Parathyroid adenoma (tissue), 2 donors: ENCODE data around the gene TYRP1.

Experiments
- H2AFZ ChIP-seq: fragments of 300-600 bp; sonication (generic); one replicate; pipeline ENCODE4 v1.7.0; 2017; ENCODE audit warnings: antibody characterized with exemption, mild to moderate bottlenecking
- H3K27ac ChIP-seq: fragments of 300-600 bp; sonication (generic); one replicate; pipeline ENCODE4 v1.7.0; 2017
- H3K27me3 ChIP-seq: fragments of 300-600 bp; sonication (generic); one replicate; pipeline ENCODE4 v1.7.0; 2017; ENCODE audit warnings: low read length; ENCODE audit not compliant: control insufficient read depth, insufficient read depth
- H3K36me3 ChIP-seq: fragments of 300-600 bp; sonication (generic); one replicate; pipeline ENCODE4 v1.7.0; 2017; ENCODE audit warnings: low read length; ENCODE audit not compliant: control insufficient read depth, insufficient read depth
- H3K4me1 ChIP-seq: fragments of 300-600 bp; sonication (generic); one replicate; pipeline ENCODE4 v1.7.0; 2017; ENCODE audit warnings: control low read depth
- H3K4me2 ChIP-seq: fragments of 300-600 bp; sonication (generic); one replicate; pipeline ENCODE4 v1.7.0; 2017; ENCODE audit warnings: low read length
- H3K4me3 ChIP-seq: fragments of 300-600 bp; sonication (generic); one replicate; pipeline ENCODE4 v1.7.0; 2017; ENCODE audit warnings: low read depth, low read length
- H3K79me2 ChIP-seq: fragments of 300-600 bp; sonication (generic); one replicate; pipeline ENCODE4 v1.7.0; 2017; ENCODE audit warnings: control low read depth
- H3K9ac ChIP-seq: fragments of 300-600 bp; sonication (generic); one replicate; pipeline ENCODE4 v1.7.0; 2017; ENCODE audit warnings: mild to moderate bottlenecking
- H3K9me3 ChIP-seq: fragments of 300-600 bp; sonication (generic); one replicate; pipeline ENCODE4 v1.7.0; 2017; ENCODE audit warnings: low read length; ENCODE audit not compliant: control insufficient read depth
- TF ChIP-seq, protein P1 (sequence below): fragments of 300-600 bp; sonication (generic); IDR thresholded peaks from one replicate; pipeline ENCODE4 v1.7.0; 2017; ENCODE audit warnings: antibody characterized with exemption, mild to moderate bottlenecking
- donor health status: primary hyperparathyroidism.

The TYRP1 gene

DNA sequence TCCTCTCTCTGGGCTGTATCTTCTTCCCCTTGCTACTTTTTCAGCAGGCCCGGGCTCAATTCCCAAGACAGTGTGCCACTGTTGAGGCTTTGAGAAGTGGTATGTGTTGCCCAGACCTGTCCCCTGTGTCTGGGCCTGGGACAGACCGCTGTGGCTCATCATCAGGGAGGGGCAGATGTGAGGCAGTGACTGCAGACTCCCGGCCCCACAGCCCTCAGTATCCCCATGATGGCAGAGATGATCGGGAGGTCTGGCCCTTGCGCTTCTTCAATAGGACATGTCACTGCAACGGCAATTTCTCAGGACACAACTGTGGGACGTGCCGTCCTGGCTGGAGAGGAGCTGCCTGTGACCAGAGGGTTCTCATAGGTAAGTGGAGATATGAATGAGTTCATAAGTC lies 828 bp downstream of the TYRP1 start:
- H2AFZ ChIP-seq, result no peak overlapping the region
- no peaks in the 10 kb centered on the region for H3K4me1 ChIP-seq
- H3K36me3 ChIP-seq, result no peaks in the 10 kb centered on the region
- H3K27ac ChIP-seq, result no peak overlapping the region
- H3K79me2 ChIP-seq, result no peaks in the 10 kb centered on the region
- H3K9me3 ChIP-seq, result no peaks in the 10 kb centered on the region
- H3K9ac ChIP-seq, result no peak overlapping the region
- H3K4me2 ChIP-seq, result no peak overlapping the region
- H3K27me3 ChIP-seq, result no peaks in the 10 kb centered on the region
- H3K4me3 ChIP-seq, result no peak overlapping the region
- TF ChIP-seq, protein P1, sequence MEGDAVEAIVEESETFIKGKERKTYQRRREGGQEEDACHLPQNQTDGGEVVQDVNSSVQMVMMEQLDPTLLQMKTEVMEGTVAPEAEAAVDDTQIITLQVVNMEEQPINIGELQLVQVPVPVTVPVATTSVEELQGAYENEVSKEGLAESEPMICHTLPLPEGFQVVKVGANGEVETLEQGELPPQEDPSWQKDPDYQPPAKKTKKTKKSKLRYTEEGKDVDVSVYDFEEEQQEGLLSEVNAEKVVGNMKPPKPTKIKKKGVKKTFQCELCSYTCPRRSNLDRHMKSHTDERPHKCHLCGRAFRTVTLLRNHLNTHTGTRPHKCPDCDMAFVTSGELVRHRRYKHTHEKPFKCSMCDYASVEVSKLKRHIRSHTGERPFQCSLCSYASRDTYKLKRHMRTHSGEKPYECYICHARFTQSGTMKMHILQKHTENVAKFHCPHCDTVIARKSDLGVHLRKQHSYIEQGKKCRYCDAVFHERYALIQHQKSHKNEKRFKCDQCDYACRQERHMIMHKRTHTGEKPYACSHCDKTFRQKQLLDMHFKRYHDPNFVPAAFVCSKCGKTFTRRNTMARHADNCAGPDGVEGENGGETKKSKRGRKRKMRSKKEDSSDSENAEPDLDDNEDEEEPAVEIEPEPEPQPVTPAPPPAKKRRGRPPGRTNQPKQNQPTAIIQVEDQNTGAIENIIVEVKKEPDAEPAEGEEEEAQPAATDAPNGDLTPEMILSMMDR, result no peak

DNA sequence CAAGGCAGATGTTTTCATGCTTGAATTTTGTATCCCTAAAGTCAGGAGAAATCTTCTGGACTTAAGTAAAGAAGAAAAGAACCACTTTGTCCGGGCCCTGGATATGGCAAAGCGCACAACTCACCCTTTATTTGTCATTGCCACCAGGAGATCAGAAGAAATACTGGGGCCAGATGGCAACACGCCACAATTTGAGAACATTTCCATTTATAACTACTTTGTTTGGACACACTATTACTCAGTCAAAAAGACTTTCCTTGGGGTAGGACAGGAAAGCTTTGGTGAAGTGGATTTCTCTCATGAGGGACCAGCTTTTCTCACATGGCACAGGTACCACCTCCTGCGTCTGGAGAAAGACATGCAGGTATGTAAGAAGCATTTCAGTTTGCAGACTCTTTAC lies 2.3 kb downstream of the TYRP1 start:
- Histone ChIP-seq H3K4me3 (no peak overlapping the region), H2AFZ (no peak overlapping the region), H3K27me3 (no peaks in the 10 kb centered on the region), H3K9ac (no peak overlapping the region), H3K79me2 (no peaks in the 10 kb centered on the region), H3K4me2 (no peak overlapping the region), H3K27ac (no peak overlapping the region), H3K36me3 (no peaks in the 10 kb centered on the region), H3K4me1 (no peaks in the 10 kb centered on the region), H3K9me3 (no peaks in the 10 kb centered on the region)
- TF ChIP-seq, protein P1, result no peak

DNA sequence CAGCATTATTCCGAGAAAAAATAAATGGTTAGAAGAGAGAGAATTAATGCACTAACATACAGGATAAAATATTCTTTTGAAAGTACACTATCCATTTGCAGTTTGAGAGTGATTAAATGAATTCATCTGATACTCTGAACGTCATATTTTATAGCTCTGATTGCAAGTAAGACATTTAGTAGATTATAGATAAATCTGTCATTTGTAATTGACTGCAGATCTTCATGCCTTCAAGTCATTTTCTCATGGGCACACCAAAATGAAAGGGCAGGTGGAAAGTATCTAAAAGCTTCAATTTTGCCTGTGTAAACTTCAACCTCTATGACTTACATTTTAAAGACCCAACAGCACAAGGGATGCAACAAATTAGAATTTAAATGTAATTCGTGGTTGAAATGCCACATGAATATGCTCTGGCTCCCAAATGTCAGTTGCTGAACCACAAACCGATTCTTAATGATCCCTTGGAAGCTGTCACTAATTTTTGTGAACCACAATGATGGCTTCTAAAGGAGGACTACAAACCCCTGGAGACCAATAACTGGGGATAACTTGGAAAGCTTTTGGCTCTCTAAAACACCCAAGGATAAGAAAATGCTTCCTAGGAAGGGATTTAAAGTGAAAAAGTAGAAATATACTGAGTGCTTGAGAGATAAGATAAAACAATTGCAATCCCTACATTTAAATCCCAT lies 3.9 kb downstream of the TYRP1 start:
- Histone ChIP-seq H3K36me3 (no peaks in the 10 kb centered on the region), H3K27ac (no peak overlapping the region), H3K9ac (no peak overlapping the region), H3K4me2 (no peak overlapping the region), H2AFZ (no peak overlapping the region), H3K4me3 (no peak overlapping the region), H3K4me1 (no peaks in the 10 kb centered on the region), H3K27me3 (no peaks in the 10 kb centered on the region), H3K9me3 (no peaks in the 10 kb centered on the region), H3K79me2 (no peaks in the 10 kb centered on the region)
- TF ChIP-seq, protein P1, result no peak

DNA sequence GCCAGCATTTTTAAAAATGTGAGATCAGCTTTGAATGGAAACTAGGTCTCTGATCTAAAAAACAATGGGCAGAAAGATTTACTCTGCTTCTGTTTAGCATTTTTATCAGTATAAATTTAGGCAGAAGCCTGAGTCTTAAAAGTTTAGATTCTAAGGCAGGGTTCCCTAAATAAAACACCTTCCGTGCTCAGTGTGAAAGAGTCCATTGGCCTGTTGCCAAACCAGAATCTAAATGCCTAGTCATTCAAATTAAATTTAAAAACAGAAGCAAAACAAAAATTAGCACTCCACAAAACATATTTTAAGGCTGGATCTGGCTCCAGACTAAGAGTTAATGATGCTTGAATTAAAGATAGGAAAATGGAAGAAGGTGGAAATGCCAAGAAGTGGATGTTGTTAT lies 4.5 kb downstream of the TYRP1 start:
- H3K27me3 ChIP-seq, result no peaks in the 10 kb centered on the region
- H3K36me3 ChIP-seq, result no peaks in the 10 kb centered on the region
- no peak overlapping the region for H3K9ac ChIP-seq
- no peaks in the 10 kb centered on the region for H3K4me1 ChIP-seq
- H3K27ac ChIP-seq, result no peak overlapping the region
- TF ChIP-seq, protein P1, result no peak
- no peaks in the 10 kb centered on the region for H3K79me2 ChIP-seq
- no peak overlapping the region for H2AFZ ChIP-seq
- H3K4me2 ChIP-seq, result no peak overlapping the region
- H3K4me3 ChIP-seq, result no peak overlapping the region
- H3K9me3 ChIP-seq, result no peaks in the 10 kb centered on the region

DNA sequence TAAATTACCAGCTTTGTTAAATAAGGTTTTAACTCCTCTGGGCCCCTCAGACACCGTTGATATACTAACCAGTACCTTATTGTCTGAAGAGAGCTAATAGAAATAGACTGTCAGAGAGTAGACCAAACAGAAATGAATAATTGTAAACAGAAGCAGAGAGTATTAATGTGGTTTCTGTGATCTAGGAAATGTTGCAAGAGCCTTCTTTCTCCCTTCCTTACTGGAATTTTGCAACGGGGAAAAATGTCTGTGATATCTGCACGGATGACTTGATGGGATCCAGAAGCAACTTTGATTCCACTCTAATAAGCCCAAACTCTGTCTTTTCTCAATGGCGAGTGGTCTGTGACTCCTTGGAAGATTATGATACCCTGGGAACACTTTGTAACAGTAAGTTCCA lies 5.1 kb downstream of the TYRP1 start:
- no peak overlapping the region for H3K9ac ChIP-seq
- H3K27ac ChIP-seq, result no peak overlapping the region
- no peak overlapping the region for H3K4me3 ChIP-seq
- H3K79me2 ChIP-seq, result no peaks in the 10 kb centered on the region
- H2AFZ ChIP-seq, result no peak overlapping the region
- TF ChIP-seq, protein P1, result no peak
- H3K4me2 ChIP-seq, result no peak overlapping the region
- H3K36me3 ChIP-seq, result no peaks in the 10 kb centered on the region
- H3K27me3 ChIP-seq, result no peaks in the 10 kb centered on the region
- H3K4me1 ChIP-seq, result no peaks in the 10 kb centered on the region
- H3K9me3 ChIP-seq, result no peaks in the 10 kb centered on the region
